CD4-positive, alpha-beta memory T cell (primary cell): ENCODE data around the gene CSHL1. TPM values are rescaled to one million over a fixed set of nuclear protein-coding genes. Genes with fewer than 3 reads are reported as not detected.

ENCODE experiments used
- CTCF ChIA-PET: fragments of 350-600 bp; sonication (Branson Sonifier 250); formaldehyde crosslinking; loops from one replicate; lab custom pipeline; 2021; ENCODE audit warnings: inconsistent platforms; ENCODE audit not compliant: partially characterized antibody; lab: Charles Lee
- POLR2A ChIA-PET: fragments of 350-600 bp; sonication (Branson Sonifier 250); formaldehyde crosslinking; loops from one replicate; lab custom pipeline; 2021; ENCODE audit not compliant: partially characterized antibody; lab: Charles Lee
- DNase-seq, 5 donors: peaks; one replicate each; pipeline versions ENCODE4 v3.0.0 to v3.0.0-alpha.2; 2020 to 2022; ENCODE audit warnings: mixed read lengths in 1 of 5
- H3K27ac ChIP-seq: one replicate; pipeline ENCODE4 v1.7.0; 2013; ENCODE audit warnings: low read depth, low read length
- H3K27me3 ChIP-seq: 2 replicates; pipeline ENCODE4 v1.7.0; 2013; ENCODE audit warnings: mild to moderate bottlenecking, low read length, moderate library complexity; ENCODE audit not compliant: insufficient read depth
- H3K36me3 ChIP-seq: 2 replicates; pipeline ENCODE4 v1.7.0; 2013; ENCODE audit warnings: mild to moderate bottlenecking, low read length, moderate library complexity; ENCODE audit not compliant: insufficient read depth
- H3K4me1 ChIP-seq: 2 replicates; pipeline ENCODE4 v1.7.0; 2013; ENCODE audit warnings: mild to moderate bottlenecking, low read length, moderate library complexity; ENCODE audit not compliant: insufficient read depth
- H3K4me3 ChIP-seq, 2 donors: one replicate each; pipeline ENCODE4 v1.7.0; 2013; ENCODE audit warnings: low read length in 2 of 2, mild to moderate bottlenecking in 1 of 2
- H3K9me3 ChIP-seq, 2 donors: one replicate each; pipeline ENCODE4 v1.7.0; 2013; ENCODE audit warnings: low read length in 2 of 2, control low read depth in 1 of 2; ENCODE audit not compliant: control insufficient read depth in 1 of 2
- H3K27ac Mint-ChIP-seq, 7 donors: one replicate each; pipeline ENCODE4 v1.8.0; 2020 to 2021; ENCODE audit warnings: mixed read lengths in 7 of 7, mild to moderate bottlenecking in 6 of 7, inconsistent platforms in 3 of 7, moderate library complexity in 3 of 7
- H3K27me3 Mint-ChIP-seq, 2 donors: one replicate each; pipeline ENCODE4 v1.8.0; 2020 to 2021; ENCODE audit warnings: mixed read lengths in 2 of 2
- H3K36me3 Mint-ChIP-seq, 2 donors: one replicate each; pipeline ENCODE4 v1.8.0; 2020 to 2021; ENCODE audit warnings: mixed read lengths in 2 of 2, inconsistent platforms in 1 of 2, mild to moderate bottlenecking in 1 of 2
- H3K4me1 Mint-ChIP-seq, 4 donors: one replicate each; pipeline ENCODE4 v1.8.0; 2020 to 2021; ENCODE audit warnings: mixed read lengths in 4 of 4, mild to moderate bottlenecking in 1 of 4
- H3K4me3 Mint-ChIP-seq, 8 donors: one replicate each; pipeline ENCODE4 v1.8.0; 2020 to 2021; ENCODE audit warnings: mixed read lengths in 8 of 8, mild to moderate bottlenecking in 7 of 8, moderate library complexity in 6 of 8, inconsistent platforms in 3 of 8
- H3K9me3 Mint-ChIP-seq, 8 donors: one replicate each; pipeline ENCODE4 v1.8.0; 2020 to 2021; ENCODE audit warnings: mixed read lengths in 8 of 8, mild to moderate bottlenecking in 5 of 8, inconsistent platforms in 3 of 8, moderate library complexity in 1 of 8
- intact Hi-C: fragments of 100-400 bp; cut with micrococcal nuclease; formaldehyde crosslinking; loops from one replicate; pipeline ENCODE4 v1.15.1; 2023
- polyA plus RNA-seq, 2 donors: library from polyadenylated mRNA; unstranded; fragments of 300-500 nt; fragmentation: Illumina TruSeq; gene quantifications; one replicate each; pipeline ENCODE4 v1.2.3, GENCODE V29; 2021
- total RNA-seq, 2 experiments: library from RNA; stranded (reverse); gene quantifications; one replicate each; pipeline ENCODE4 v1.2.3, GENCODE V29; 2021

CSHL1 gene
- total and polyA plus RNA-seq, 4 experiments from 2014 or later, result not detected

DNA sequence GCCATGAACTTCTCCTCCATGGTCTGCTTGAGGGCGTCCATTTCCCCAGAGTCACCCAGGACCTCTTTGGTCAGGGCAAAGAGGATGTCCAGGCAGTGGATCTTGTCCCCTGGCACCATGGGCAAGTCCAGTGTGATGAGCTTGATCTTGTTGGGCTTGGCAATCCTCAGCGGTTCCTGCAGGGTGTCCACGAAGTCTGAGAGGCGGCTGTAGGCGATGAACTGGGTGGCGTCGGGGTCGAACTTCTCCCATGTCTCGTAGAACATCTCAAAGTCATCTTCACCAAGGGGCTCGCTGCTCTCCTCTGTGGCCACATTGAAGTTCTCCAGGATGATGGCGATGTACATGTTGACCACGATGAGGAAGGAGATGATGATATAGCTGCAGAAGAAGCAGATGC is 30.1 kb upstream of the CSHL1 start:
- CTCF ChIA-PET, result no interaction called here

DNA sequence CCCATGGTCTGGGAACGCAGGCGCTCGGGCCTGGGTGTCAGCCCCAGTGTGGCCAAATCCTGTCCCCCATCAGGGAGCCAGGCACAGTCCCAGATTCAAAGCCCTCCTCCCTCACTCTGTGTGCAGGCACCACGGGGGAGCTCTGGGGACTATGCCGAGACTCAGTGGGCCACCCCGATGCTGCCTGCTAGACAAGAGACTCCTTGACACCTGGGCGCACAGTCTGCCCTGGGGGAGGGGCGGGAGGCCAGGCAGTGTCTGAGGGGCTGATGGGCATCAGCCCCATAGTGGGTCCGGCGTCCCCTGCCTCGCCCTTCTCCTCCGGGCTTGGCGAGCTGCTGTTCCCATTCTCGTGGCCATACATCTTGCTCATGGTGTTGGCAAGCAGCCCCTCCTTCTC is 29.5 kb upstream of the CSHL1 start:
- no peaks in the 10 kb centered on the region for H3K9me3 ChIP-seq
- no peak overlapping the region for H3K4me3 Mint-ChIP-seq

More for the DNA sequence above, 30.1 kb upstream of the CSHL1 start:
- H3K27ac Mint-ChIP-seq, result no peak overlapping the region
- no peaks in the 10 kb centered on the region for H3K36me3 ChIP-seq
- POLR2A ChIA-PET, result no interaction called here
- no peaks in the 10 kb centered on the region for H3K27me3 Mint-ChIP-seq
- DNase-seq, result no peak
- intact Hi-C loops, result no loop called here
- no peaks in the 10 kb centered on the region for H3K9me3 ChIP-seq
- no peaks in the 10 kb centered on the region for H3K9me3 Mint-ChIP-seq
- no peak overlapping the region for H3K4me3 ChIP-seq
- H3K27ac ChIP-seq, result no peak overlapping the region
- no peaks in the 10 kb centered on the region for H3K27me3 ChIP-seq
- H3K4me1 ChIP-seq, result peaks cover 11% of the 10 kb centered on the region
- no peaks in the 10 kb centered on the region for H3K36me3 Mint-ChIP-seq
- H3K4me3 Mint-ChIP-seq, result no peak overlapping the region
- H3K4me1 Mint-ChIP-seq, result peaks cover 7 to 31% (median 15%) of the 10 kb centered on the region in 4 donors

DNA sequence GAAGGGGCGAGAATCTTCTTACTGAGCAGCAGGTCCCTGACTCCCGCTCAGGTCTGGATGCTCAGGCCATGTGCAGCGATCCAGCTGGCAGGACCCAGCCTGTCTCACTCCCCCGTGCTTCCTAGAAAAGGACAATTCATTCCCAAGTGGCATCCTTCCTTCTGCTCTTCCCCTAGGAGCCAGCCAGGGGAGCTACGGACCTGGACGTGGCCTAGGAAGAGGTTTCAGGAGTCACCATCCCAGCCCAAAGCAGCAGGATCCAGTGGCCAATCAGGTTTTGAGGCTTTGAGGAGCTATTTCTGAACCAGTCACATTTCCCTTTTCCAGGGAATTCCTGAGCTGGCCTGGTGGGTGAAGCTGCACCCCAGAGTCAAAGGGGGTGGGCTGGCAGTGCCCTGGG is 28.8 kb upstream of the CSHL1 start:
- H3K36me3 ChIP-seq, result no peaks in the 10 kb centered on the region
- H3K27me3 ChIP-seq, result no peaks in the 10 kb centered on the region
- no peaks in the 10 kb centered on the region for H3K9me3 Mint-ChIP-seq
- intact Hi-C loops, result no loop called here
- no peaks in the 10 kb centered on the region for H3K27me3 Mint-ChIP-seq
- H3K27ac ChIP-seq, result no peak overlapping the region
- CTCF ChIA-PET, result interaction anchor here (0.9 to 1.1 kb wide), 3 partner anchors 11 to 81 kb away, joined by 3 to 4 read pairs (median 3); partner anchors contain the start of gene ICAM2
- POLR2A ChIA-PET, result no interaction called here
- H3K9me3 ChIP-seq, result no peaks in the 10 kb centered on the region
- H3K4me1 ChIP-seq, result no peaks in the 10 kb centered on the region
- no peak for DNase-seq
- H3K27ac Mint-ChIP-seq, result peak overlapping the region in 1 of 7 donors; percentile 7
- H3K4me3 Mint-ChIP-seq, result no peak overlapping the region
- H3K4me3 ChIP-seq, result no peak overlapping the region
- no peaks in the 10 kb centered on the region for H3K36me3 Mint-ChIP-seq
- H3K4me1 Mint-ChIP-seq, result peaks cover 6 to 19% (median 8%) of the 10 kb centered on the region in 4 donors

More for the DNA sequence above, 29.5 kb upstream of the CSHL1 start:
- Histone ChIP-seq H3K36me3 (no peaks in the 10 kb centered on the region), H3K27me3 (no peaks in the 10 kb centered on the region), H3K4me1 (peaks cover 6% of the 10 kb centered on the region), H3K27ac (no peak overlapping the region), H3K4me3 (no peak overlapping the region)
- ChIA-PET CTCF (interaction anchor here (0.9 kb wide), 1 partner anchor 80 kb away, joined by 3 read pairs; the partner anchor contains the start of gene ICAM2), POLR2A (no interaction called here)
- intact Hi-C loops, result no loop called here
- no peak for DNase-seq
- H3K27ac Mint-ChIP-seq, result no peak overlapping the region
- H3K4me1 Mint-ChIP-seq, result peaks cover 7 to 26% (median 12%) of the 10 kb centered on the region in 4 donors
- no peaks in the 10 kb centered on the region for H3K27me3 Mint-ChIP-seq
- H3K9me3 Mint-ChIP-seq, result no peaks in the 10 kb centered on the region
- H3K36me3 Mint-ChIP-seq, result no peaks in the 10 kb centered on the region

DNA sequence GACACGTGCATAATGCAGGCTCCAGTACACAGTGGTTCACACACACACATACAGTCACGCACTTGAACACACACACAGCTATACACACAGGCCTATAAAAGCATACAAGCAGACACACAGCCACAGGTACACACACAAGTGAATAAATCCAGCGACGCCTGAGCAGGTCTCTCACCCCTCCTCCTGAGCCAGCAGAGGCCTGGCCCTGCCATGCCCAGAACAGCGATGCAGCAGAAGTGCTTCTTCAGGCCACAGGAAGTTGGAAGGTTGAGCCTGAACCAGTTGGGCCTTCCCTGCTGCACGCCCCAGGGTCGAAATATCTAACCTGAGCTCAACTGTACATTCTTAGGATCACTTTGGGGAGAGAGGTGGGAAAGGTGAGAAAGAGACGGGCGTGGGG is 28.3 kb upstream of the CSHL1 start:
- Histone ChIP-seq H3K27me3 (no peaks in the 10 kb centered on the region), H3K9me3 (no peaks in the 10 kb centered on the region), H3K4me1 (no peaks in the 10 kb centered on the region), H3K4me3 (no peak overlapping the region), H3K36me3 (no peaks in the 10 kb centered on the region), H3K27ac (no peak overlapping the region)
- POLR2A ChIA-PET, result no interaction called here
- Mint-ChIP-seq H3K4me1 (peaks cover 6 to 19% (median 8%) of the 10 kb centered on the region in 4 donors), H3K27me3 (no peaks in the 10 kb centered on the region), H3K27ac (peak overlapping the region in 2 of 7 donors; percentile 7 to 60), H3K36me3 (no peaks in the 10 kb centered on the region), H3K9me3 (no peaks in the 10 kb centered on the region), H3K4me3 (no peak overlapping the region)
- intact Hi-C loops, result no loop called here
- no peak for DNase-seq
- CTCF ChIA-PET, result interaction anchor here (0.9 to 1.1 kb wide), 3 partner anchors 11 to 81 kb away, joined by 3 to 4 read pairs (median 3); partner anchors contain the start of gene ICAM2

DNA sequence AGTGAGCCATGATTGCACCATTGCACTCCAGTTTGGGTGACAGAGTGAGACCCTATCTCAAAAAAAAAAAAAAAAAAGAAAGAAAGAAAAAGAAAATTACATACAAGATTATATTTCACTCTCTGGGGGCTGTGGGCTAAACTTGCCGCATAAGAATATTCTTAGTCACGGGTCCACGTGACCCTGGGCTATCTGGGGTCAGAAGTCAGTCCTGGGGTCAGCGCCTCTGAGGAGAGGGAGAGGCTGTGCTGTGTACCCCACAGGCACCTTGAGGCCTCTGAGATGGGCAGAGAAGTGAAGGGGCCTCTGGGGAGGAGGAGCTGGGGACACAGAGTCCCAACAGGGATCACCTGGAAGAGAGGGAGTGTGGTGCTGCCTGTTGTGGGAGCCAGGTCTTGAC is 26.9 kb upstream of the CSHL1 start:
- H3K4me1 Mint-ChIP-seq, result peaks cover 5 to 23% (median 13%) of the 10 kb centered on the region in 4 donors
- H3K9me3 Mint-ChIP-seq, result no peaks in the 10 kb centered on the region
- Histone ChIP-seq H3K9me3 (no peaks in the 10 kb centered on the region), H3K27ac (no peak overlapping the region), H3K4me1 (peaks cover 3% of the 10 kb centered on the region), H3K4me3 (no peak overlapping the region), H3K36me3 (no peaks in the 10 kb centered on the region), H3K27me3 (no peaks in the 10 kb centered on the region)
- DNase-seq, result no peak
- no peaks in the 10 kb centered on the region for H3K36me3 Mint-ChIP-seq
- intact Hi-C loops, result no loop called here
- H3K27me3 Mint-ChIP-seq, result no peaks in the 10 kb centered on the region
- CTCF ChIA-PET, result interaction anchor here (2.3 kb wide), 1 partner anchor 8 kb away, joined by 14 read pairs; no protein-coding TSS in a partner anchor
- POLR2A ChIA-PET, result interaction anchor here (1.0 to 1.6 kb wide), 2 partner anchors 8 kb away, joined by 3 to 5 read pairs; no protein-coding TSS in a partner anchor
- no peak overlapping the region for H3K27ac Mint-ChIP-seq
- H3K4me3 Mint-ChIP-seq, result no peak overlapping the region

DNA sequence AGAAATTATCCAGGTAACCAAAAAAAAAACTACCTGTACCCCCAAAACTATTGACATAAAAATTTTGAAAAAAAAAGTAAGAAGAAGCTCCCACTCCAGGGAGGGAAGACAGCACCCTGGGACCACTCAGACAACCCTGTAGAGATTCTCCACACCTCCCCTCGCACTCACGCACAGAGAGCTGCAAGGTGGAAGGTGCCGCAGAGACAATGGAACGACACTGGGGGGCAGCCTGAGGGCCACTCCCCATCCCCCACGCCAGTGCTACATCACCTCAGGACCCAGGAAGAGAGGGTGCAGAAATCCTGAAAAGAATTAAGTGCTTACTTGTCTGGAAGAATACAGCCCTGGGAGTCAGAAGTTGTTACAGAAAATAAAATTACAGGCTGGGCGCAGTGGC is 26.3 kb upstream of the CSHL1 start:
- Histone ChIP-seq H3K27me3 (no peaks in the 10 kb centered on the region), H3K4me3 (no peak overlapping the region), H3K9me3 (no peaks in the 10 kb centered on the region), H3K27ac (no peak overlapping the region), H3K36me3 (no peaks in the 10 kb centered on the region), H3K4me1 (peaks cover 9% of the 10 kb centered on the region)
- intact Hi-C loops, result no loop called here
- no peak overlapping the region for H3K4me3 Mint-ChIP-seq
- H3K27ac Mint-ChIP-seq, result peak overlapping the region in 1 of 7 donors; percentile 62
- H3K27me3 Mint-ChIP-seq, result no peaks in the 10 kb centered on the region
- no peaks in the 10 kb centered on the region for H3K36me3 Mint-ChIP-seq
- no peak for DNase-seq
- POLR2A ChIA-PET, result interaction anchor here (1.6 kb wide), 1 partner anchor 9 kb away, joined by 5 read pairs; no protein-coding TSS in a partner anchor
- H3K9me3 Mint-ChIP-seq, result no peaks in the 10 kb centered on the region
- CTCF ChIA-PET, result interaction anchor here (0.6 to 2.3 kb wide), 3 partner anchors 9 to 320 kb away, joined by 3 to 14 read pairs (median 3); no protein-coding TSS in a partner anchor
- H3K4me1 Mint-ChIP-seq, result peaks cover 5 to 24% (median 18%) of the 10 kb centered on the region in 4 donors

DNA sequence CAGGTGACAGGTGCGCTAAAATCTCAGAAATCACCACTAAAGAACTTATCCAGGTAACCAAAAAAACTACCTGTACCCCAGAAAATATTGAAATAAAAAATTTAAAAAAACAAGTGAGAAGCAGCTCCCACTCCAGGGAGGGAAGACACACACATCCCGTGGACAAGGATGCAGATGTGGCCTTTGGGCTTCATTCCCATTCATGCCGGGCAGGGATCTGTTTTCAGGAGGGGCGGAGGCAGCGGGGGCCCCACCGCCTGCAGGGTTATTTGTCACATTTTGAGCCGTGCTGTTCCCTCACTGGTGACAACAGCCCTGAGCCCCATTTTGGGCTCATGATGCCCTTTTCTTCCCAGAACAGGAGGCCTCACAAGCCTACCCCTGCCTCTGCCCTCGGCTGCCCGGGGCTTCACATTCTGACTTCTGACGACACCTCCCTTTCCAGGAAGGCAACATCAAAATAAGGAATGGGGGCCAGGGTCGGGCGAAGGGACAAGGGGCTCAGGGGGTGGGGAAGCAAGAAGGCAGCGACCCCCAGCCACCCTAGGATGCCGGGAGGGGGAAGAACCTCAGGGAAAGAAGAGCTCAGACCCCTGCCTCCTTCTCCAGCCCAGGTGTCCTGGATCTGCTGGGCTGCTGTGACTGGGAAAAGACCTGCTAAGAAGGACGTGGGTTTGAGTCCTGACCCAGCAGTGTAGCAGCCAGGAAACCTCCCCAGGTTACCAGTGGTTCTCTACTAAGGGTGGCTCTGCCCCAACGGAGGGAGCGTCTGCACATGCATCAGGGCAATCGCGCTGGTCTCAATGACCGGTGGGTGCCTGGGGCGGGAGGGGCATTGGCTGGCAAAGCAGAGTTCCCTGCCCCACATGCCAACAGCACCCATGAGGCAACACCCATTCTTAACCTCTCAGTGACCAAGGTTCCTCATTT is 23.4 kb upstream of the CSHL1 start:
- Mint-ChIP-seq H3K4me1 (peaks cover 11 to 42% (median 31%) of the 10 kb centered on the region in 4 donors), H3K4me3 (peak overlapping the region in 2 of 8 donors; percentile 29), H3K9me3 (no peaks in the 10 kb centered on the region), H3K27ac (no peak overlapping the region), H3K27me3 (no peaks in the 10 kb centered on the region), H3K36me3 (peaks cover 0 to 8% of the 10 kb centered on the region in 2 donors)
- ChIA-PET POLR2A (interaction anchor here (1.1 kb wide), 1 partner anchor 45 kb away, joined by 3 read pairs; no protein-coding TSS in a partner anchor), CTCF (interaction anchor here (1.1 to 3.2 kb wide), 5 partner anchors 12 to 199 kb away, joined by 3 to 28 read pairs (median 4); no protein-coding TSS in a partner anchor)
- intact Hi-C loops, result no loop called here
- Histone ChIP-seq H3K4me3 (no peak overlapping the region), H3K9me3 (no peaks in the 10 kb centered on the region), H3K36me3 (peaks cover 9% of the 10 kb centered on the region), H3K4me1 (peaks cover 25% of the 10 kb centered on the region), H3K27me3 (no peaks in the 10 kb centered on the region), H3K27ac (no peak overlapping the region)
- no peak for DNase-seq
